Measurements from ENCODE around the gene PACSIN1.

DNA sequence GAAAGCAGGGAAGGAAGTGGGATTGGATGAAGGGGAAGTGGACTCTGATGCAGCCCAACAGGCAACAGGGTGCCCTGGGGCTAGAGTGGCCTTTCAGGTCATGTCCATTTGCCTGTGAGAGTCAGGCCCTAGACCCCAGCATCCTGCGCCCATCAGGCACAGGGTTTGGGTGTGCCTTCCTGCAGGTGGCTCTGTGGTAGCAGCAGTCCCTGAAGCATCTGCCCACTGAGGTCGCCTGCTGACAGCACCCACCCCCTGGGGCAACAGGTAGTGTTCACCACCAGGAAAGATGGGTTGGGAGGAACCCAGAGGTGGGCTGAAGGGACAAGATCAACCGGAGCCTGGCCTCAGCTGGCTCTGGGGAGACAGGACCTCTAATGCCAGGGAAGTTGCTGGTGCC is 3.6 kb downstream of the PACSIN1 start:
- TF ChIP-seq, protein P1, sequence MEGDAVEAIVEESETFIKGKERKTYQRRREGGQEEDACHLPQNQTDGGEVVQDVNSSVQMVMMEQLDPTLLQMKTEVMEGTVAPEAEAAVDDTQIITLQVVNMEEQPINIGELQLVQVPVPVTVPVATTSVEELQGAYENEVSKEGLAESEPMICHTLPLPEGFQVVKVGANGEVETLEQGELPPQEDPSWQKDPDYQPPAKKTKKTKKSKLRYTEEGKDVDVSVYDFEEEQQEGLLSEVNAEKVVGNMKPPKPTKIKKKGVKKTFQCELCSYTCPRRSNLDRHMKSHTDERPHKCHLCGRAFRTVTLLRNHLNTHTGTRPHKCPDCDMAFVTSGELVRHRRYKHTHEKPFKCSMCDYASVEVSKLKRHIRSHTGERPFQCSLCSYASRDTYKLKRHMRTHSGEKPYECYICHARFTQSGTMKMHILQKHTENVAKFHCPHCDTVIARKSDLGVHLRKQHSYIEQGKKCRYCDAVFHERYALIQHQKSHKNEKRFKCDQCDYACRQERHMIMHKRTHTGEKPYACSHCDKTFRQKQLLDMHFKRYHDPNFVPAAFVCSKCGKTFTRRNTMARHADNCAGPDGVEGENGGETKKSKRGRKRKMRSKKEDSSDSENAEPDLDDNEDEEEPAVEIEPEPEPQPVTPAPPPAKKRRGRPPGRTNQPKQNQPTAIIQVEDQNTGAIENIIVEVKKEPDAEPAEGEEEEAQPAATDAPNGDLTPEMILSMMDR (conservative IDR thresholded peaks at IDR 0.05; ENCODE audit: low read length): peak; percentile 54
- no peak for TF ChIP-seq EZH2phosphoT487 (IDR thresholded peaks at IDR 0.05; ENCODE audit: borderline replicate concordance, low read depth, low read length)

Data from OCI-LY7 (cell line).